ENCODE results near the gene ITPR2.

GRCh38 chr12:26623136-26623535, 209.9 kb downstream of the ITPR2 start:
- TF ChIP-seq, protein P1, sequence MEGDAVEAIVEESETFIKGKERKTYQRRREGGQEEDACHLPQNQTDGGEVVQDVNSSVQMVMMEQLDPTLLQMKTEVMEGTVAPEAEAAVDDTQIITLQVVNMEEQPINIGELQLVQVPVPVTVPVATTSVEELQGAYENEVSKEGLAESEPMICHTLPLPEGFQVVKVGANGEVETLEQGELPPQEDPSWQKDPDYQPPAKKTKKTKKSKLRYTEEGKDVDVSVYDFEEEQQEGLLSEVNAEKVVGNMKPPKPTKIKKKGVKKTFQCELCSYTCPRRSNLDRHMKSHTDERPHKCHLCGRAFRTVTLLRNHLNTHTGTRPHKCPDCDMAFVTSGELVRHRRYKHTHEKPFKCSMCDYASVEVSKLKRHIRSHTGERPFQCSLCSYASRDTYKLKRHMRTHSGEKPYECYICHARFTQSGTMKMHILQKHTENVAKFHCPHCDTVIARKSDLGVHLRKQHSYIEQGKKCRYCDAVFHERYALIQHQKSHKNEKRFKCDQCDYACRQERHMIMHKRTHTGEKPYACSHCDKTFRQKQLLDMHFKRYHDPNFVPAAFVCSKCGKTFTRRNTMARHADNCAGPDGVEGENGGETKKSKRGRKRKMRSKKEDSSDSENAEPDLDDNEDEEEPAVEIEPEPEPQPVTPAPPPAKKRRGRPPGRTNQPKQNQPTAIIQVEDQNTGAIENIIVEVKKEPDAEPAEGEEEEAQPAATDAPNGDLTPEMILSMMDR (IDR thresholded peaks at IDR 0.05; ENCODE audit: control extremely low read depth in 1 of 3, insufficient read depth in 1 of 3, low read depth in 1 of 3, low read length in 3 of 3): no peak
- no peak for TF ChIP-seq SP1 (IDR thresholded peaks at IDR 0.05; ENCODE audit: low read depth, low read length)
- no peak for TF ChIP-seq POLR2A (IDR thresholded peaks at IDR 0.05; ENCODE audit: control extremely low read depth in 1 of 2, low read depth in 2 of 2, low read length in 2 of 2)
